ENCODE measurements around the gene PHLDB1. TPM values are rescaled to one million over a fixed set of nuclear protein-coding genes. Genes with fewer than 3 reads are reported as not detected.

The PHLDB1 gene
- total RNA-seq, 4 donors from 2014 or later, result 48.7 to 117 (median 77.3) TPM

DNA sequence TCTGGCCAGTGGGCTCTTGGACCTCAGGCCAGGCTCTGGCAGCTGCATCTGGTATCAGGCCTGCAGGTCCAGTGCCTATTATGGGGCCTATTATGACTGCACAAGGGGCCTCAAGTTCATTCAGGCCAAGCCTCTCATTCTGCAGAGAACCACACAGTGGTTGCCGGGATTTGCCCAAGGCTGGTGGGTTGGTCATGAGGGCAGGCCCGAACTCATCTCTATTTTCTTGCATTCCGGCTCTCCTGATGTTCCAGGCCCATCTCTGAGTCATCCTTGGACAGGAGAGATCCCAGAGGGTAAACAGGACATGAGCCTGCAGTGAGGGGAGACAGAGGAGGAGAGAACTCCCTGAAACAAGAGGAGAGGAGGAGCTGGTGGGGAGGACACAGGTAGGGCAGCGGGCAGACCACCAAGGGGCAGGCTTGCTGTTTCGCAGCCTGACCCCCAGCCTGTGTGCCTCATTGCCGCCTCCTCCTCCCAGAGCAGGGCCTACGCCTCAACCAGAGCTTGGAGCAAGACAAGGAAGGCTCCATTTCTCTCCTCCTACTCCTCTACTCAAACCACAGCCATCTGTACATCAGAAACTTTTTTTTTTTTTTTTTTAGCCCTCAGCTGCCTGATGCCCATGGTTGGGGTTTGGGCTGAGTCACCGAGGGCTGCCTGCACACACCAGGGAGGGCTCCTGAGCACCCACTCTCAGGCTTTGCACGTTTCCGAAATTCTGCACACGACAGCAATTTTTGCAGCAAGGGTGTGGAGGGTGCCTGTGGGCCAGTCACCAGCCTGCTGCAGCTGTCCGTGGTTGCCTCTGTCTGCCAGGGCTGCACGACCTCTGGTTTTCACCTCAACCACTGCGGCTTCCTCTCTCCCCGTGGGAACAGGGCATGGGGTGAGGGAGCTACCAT is 84.8 kb downstream of the PHLDB1 start:
- no peak for DNase-seq (ENCODE audit: low spot score in 2 of 2)
- H3K27ac ChIP-seq, result peak overlapping the region; percentile 34
- H3K27me3 ChIP-seq, result no peaks in the 10 kb centered on the region
- peaks cover 32% of the 10 kb centered on the region for H3K4me1 ChIP-seq
- TF ChIP-seq, protein P1, sequence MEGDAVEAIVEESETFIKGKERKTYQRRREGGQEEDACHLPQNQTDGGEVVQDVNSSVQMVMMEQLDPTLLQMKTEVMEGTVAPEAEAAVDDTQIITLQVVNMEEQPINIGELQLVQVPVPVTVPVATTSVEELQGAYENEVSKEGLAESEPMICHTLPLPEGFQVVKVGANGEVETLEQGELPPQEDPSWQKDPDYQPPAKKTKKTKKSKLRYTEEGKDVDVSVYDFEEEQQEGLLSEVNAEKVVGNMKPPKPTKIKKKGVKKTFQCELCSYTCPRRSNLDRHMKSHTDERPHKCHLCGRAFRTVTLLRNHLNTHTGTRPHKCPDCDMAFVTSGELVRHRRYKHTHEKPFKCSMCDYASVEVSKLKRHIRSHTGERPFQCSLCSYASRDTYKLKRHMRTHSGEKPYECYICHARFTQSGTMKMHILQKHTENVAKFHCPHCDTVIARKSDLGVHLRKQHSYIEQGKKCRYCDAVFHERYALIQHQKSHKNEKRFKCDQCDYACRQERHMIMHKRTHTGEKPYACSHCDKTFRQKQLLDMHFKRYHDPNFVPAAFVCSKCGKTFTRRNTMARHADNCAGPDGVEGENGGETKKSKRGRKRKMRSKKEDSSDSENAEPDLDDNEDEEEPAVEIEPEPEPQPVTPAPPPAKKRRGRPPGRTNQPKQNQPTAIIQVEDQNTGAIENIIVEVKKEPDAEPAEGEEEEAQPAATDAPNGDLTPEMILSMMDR (IDR thresholded peaks at IDR 0.05), result no peak
- no peak for TF ChIP-seq POLR2AphosphoS5 (IDR thresholded peaks at IDR 0.05)
- TF ChIP-seq POLR2A (IDR thresholded peaks at IDR 0.05), result no peak
- TF ChIP-seq EP300 (IDR thresholded peaks at IDR 0.05), result no peak
- H3K36me3 ChIP-seq, result no peaks in the 10 kb centered on the region
- H3K9me3 ChIP-seq, result no peaks in the 10 kb centered on the region
- 40% methylated on average over 15 of the region's 15 CpGs for WGBS
- H3K4me3 ChIP-seq, result no peak overlapping the region

DNA sequence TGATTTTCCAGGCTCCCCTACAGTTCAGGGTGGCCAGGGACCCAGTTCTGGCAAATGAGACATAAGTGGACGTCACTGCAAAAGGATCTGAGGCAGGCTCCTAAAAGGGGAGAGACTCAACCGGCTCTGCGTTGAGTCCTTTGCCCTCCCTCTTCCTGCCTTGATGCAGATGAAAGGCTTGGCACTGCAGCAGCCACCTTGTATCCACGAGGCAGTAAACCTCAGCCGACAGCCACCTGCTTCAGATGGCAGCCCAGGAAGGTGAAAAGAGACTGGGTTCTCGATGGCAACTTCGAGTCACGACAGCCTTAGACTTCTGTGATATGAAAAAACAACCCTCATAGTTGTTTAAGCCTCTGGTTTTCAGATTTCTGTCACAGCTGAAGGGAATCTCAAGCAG is 86.8 kb downstream of the PHLDB1 start:
- H3K4me1 ChIP-seq, result peaks cover 29% of the 10 kb centered on the region
- no peak for DNase-seq (ENCODE audit: low spot score in 2 of 2)
- no peak overlapping the region for H3K27ac ChIP-seq
- H3K36me3 ChIP-seq, result no peaks in the 10 kb centered on the region
- 100% methylated on average over 7 of the region's 8 CpGs for WGBS
- no peaks in the 10 kb centered on the region for H3K9me3 ChIP-seq
- H3K4me3 ChIP-seq, result no peak overlapping the region
- H3K27me3 ChIP-seq, result no peaks in the 10 kb centered on the region
- TF ChIP-seq EP300 (IDR thresholded peaks at IDR 0.05) (no peak), POLR2AphosphoS5 (IDR thresholded peaks at IDR 0.05) (no peak), POLR2A (IDR thresholded peaks at IDR 0.05) (no peak)

DNA sequence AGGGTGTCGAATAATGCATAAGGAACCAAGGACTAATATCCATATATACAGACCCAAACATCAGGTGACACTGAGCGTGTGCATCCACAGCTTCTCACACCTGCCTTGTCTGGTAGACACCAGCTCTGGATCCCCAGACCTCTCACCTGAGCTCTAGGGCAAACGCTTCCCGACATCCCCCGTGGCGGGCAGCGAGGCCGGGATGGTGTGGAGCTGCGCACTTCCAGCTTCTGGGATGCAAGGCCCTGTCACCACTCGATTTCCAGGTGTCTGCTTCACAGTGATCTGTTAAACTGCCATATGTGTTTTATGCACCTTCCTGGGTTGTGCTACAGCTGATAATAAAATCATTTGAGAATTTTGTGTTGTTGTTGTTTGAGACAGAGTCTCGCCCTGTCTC is 87.4 kb downstream of the PHLDB1 start:
- H3K36me3 ChIP-seq, result no peaks in the 10 kb centered on the region
- peaks cover 23% of the 10 kb centered on the region for H3K4me1 ChIP-seq
- no peaks in the 10 kb centered on the region for H3K27me3 ChIP-seq
- WGBS, result 94% methylated on average over 11 of the region's 11 CpGs
- H3K4me3 ChIP-seq, result no peak overlapping the region
- H3K27ac ChIP-seq, result no peak overlapping the region
- no peaks in the 10 kb centered on the region for H3K9me3 ChIP-seq
- no peak for DNase-seq (ENCODE audit: low spot score in 2 of 2)
- TF ChIP-seq POLR2A (IDR thresholded peaks at IDR 0.05), result no peak
- no peak for TF ChIP-seq POLR2AphosphoS5 (IDR thresholded peaks at IDR 0.05)
- TF ChIP-seq EP300 (IDR thresholded peaks at IDR 0.05), result no peak
- TF ChIP-seq, protein P1 (IDR thresholded peaks at IDR 0.05), result no peak

DNA sequence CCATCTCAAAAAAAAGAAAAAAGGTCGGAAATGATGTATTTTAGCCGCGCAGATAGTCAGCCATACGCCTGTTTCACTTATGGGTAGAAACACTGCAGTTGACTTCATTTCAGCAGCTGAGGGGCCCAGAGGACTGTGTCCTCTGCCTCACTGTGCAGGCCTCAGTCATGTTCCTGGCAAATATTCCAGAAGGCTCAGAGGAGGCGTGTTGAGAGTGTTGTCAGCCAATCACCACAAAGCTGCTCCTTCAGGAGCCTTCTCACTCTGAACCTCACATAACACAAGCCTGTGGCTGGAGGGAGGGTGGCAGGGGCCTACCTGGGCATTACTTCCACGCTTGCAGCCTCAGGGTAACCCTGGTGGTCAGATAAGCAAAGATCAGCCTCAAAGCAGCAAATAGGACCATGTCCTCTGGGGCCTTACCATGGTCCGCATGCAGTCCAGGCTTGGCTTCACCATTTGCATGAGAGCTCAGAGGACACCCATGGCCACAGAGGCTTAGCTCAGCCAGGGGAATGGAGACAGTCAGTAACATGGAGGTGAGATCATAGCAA is 89.3 kb downstream of the PHLDB1 start:
- 95% methylated on average over 6 of the region's 7 CpGs for WGBS
- no peaks in the 10 kb centered on the region for H3K27me3 ChIP-seq
- H3K36me3 ChIP-seq, result no peaks in the 10 kb centered on the region
- H3K4me1 ChIP-seq, result peaks cover 9% of the 10 kb centered on the region
- no peak for TF ChIP-seq POLR2A (IDR thresholded peaks at IDR 0.05)
- no peak for TF ChIP-seq POLR2AphosphoS5 (IDR thresholded peaks at IDR 0.05)
- no peak for TF ChIP-seq EP300 (IDR thresholded peaks at IDR 0.05)
- TF ChIP-seq, protein P1 (IDR thresholded peaks at IDR 0.05), result no peak
- no peak for DNase-seq (ENCODE audit: low spot score in 2 of 2)
- no peak overlapping the region for H3K27ac ChIP-seq
- no peak overlapping the region for H3K4me3 ChIP-seq
- H3K9me3 ChIP-seq, result no peaks in the 10 kb centered on the region

DNA sequence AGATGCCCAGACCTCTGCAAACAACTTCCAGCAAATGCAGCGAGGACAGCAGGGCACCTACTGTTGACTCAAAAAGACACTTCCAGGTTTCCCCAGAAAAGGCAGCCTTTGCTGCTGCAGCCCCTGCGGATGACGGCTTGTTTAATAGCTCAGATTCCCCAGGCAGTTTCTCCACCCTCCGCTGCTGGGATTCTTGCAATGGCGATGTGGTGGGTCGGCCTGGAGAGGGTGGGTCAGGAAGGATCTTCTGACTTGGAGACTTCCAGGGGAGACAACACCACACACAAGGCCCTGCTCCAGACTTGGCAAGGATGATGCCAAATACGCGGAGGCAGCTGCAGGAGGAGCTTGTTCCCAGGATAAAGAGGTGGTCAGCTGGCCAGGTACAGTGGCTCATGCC is 89.9 kb downstream of the PHLDB1 start:
- no peaks in the 10 kb centered on the region for H3K9me3 ChIP-seq
- DNase-seq (ENCODE audit: low spot score in 2 of 2), result no peak
- H3K4me1 ChIP-seq, result peaks cover 3% of the 10 kb centered on the region
- no peaks in the 10 kb centered on the region for H3K27me3 ChIP-seq
- H3K27ac ChIP-seq, result no peak overlapping the region
- H3K4me3 ChIP-seq, result no peak overlapping the region
- WGBS, result 79% methylated on average over 7 of the region's 8 CpGs
- no peaks in the 10 kb centered on the region for H3K36me3 ChIP-seq
- TF ChIP-seq, protein P1 (IDR thresholded peaks at IDR 0.05), result no peak
- TF ChIP-seq POLR2A (IDR thresholded peaks at IDR 0.05) (no peak), EP300 (IDR thresholded peaks at IDR 0.05) (no peak), POLR2AphosphoS5 (IDR thresholded peaks at IDR 0.05) (no peak)
